ENCODE measurements around the gene CPSF7. TPM values are rescaled to one million over a fixed set of nuclear protein-coding genes. Genes with fewer than 3 reads are reported as not detected.

Gene CPSF7
- polyA plus RNA-seq, 1 experiment, result 36.2 TPM

DNA sequence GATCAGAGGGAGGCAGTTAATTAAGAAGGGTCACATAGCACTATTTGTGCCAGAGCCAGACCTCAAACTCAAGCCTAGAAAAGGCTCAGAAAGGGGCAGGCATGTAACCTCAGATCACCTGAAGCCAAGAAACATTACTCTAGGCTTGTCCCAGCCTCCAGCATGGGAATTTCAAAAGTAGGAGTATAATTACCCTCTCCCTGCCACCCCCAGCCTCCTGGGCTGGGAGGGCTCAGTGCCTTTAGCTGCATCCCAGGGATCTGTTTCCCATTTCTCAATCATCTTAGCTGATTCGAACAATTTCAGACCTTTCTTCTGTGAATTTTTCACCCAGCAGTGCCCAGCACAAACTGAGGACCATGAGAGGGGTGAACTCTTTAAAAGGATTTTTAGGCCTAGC, 45.7 kb upstream of the CPSF7 start:
- H3K4me3 ChIP-seq (ENCODE audit: low read depth, low read length), result no peak overlapping the region
- POLR2A ChIA-PET, result interaction anchor here (0.6 kb wide), 1 partner anchor 46 kb away, joined by 3 read pairs; no protein-coding TSS in a partner anchor
- TF ChIP-seq, protein P1, sequence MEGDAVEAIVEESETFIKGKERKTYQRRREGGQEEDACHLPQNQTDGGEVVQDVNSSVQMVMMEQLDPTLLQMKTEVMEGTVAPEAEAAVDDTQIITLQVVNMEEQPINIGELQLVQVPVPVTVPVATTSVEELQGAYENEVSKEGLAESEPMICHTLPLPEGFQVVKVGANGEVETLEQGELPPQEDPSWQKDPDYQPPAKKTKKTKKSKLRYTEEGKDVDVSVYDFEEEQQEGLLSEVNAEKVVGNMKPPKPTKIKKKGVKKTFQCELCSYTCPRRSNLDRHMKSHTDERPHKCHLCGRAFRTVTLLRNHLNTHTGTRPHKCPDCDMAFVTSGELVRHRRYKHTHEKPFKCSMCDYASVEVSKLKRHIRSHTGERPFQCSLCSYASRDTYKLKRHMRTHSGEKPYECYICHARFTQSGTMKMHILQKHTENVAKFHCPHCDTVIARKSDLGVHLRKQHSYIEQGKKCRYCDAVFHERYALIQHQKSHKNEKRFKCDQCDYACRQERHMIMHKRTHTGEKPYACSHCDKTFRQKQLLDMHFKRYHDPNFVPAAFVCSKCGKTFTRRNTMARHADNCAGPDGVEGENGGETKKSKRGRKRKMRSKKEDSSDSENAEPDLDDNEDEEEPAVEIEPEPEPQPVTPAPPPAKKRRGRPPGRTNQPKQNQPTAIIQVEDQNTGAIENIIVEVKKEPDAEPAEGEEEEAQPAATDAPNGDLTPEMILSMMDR (IDR thresholded peaks at IDR 0.05; ENCODE audit: insufficient read depth, low read depth, low read length), result no peak

DNA sequence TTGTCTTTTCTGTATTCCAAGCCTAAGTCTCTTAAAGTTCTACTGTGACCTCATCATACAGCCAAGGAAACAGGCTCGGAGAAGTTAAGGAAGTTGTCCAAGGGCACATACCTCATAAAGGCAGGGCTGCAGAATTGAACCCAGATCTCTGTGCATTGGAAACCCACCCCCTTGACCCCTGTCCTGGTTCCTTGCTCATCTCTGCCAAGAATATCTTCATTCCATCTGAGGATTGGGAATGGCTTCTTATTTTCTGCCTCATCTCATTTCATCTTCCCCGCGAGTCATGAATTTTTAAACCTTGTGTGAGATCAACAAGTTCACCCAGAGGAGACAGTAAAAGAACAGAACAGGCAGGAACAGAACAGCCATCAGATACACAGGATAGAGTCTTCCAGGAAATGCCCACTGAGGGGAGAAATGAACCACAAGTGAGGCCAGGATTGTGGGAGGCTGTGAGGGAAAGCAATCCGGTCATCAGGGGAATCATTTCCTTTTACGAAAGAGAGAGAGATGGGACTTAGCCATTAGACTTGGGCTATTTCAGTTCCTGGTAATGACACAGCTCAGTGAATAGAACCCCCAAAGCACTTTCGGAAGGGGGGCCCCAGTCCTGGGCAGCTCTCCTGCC, 44.4 kb upstream of the CPSF7 start:
- ChIA-PET POLR2A (no interaction called here), CTCF (interaction anchor here (0.9 to 6.1 kb wide), 5 partner anchors 28 to 162 kb away, joined by 3 to 156 read pairs (median 35); no protein-coding TSS in a partner anchor)
- TF ChIP-seq, protein P1 (IDR thresholded peaks at IDR 0.05; ENCODE audit: insufficient read depth, low read depth, low read length), result no peak
- H3K4me3 ChIP-seq (ENCODE audit: low read depth, low read length), result no peak overlapping the region
- H3K36me3 ChIP-seq (ENCODE audit: control insufficient read depth, insufficient read depth, low read length), result no peaks in the 10 kb centered on the region; the same call in none of the 2 replicates
- no peaks in the 10 kb centered on the region for H3K27me3 ChIP-seq (ENCODE audit: control insufficient read depth, insufficient read depth, low read length)
- DNase-seq (ENCODE audit: low read depth), result no peak

More for the DNA sequence above, 45.7 kb upstream of the CPSF7 start:
- CTCF ChIA-PET, result interaction anchor here (1.5 to 6.2 kb wide), 7 partner anchors 13 to 161 kb away, joined by 3 to 156 read pairs (median 35); no protein-coding TSS in a partner anchor
- Histone ChIP-seq H3K27me3 (ENCODE audit: control insufficient read depth, insufficient read depth, low read length) (no peaks in the 10 kb centered on the region), H3K36me3 (ENCODE audit: control insufficient read depth, insufficient read depth, low read length) (no peaks in the 10 kb centered on the region; the same call in none of the 2 replicates)
- DNase-seq (ENCODE audit: low read depth), result no peak

DNA sequence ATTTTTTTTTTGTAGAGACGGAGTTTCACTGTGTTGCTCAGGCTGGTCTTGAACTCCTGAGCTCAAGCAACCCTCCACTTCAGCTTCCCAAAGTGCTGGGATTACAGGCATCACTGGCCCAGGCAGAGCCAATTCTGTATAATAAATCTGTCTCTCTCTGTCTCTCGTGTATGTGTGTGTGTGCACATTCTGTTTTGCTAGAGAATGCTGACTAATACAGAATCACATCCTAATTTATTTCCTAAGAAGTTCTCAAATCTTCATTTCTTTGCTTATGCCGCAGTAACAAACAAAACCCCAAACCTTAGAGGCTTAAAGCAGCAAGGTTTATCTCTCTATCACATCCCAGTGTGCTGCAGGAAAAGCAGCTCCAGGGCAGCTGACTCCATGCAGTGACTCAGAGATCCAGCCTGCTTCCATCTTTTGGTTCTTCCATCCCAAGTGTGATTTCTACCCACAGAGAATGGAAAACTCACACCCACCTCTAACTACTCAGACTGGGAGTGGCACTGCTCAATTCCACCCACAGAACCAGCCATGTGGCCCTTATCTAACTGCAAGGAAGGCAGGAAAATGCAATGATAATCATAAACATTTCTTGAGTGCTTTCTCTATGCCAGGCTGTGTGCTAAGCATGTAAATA, 43.7 kb upstream of the CPSF7 start:
- Histone ChIP-seq H3K36me3 (ENCODE audit: control insufficient read depth, insufficient read depth, low read length) (no peaks in the 10 kb centered on the region; the same call in none of the 2 replicates), H3K4me3 (ENCODE audit: low read depth, low read length) (no peak overlapping the region), H3K27me3 (ENCODE audit: control insufficient read depth, insufficient read depth, low read length) (no peaks in the 10 kb centered on the region)
- TF ChIP-seq, protein P1 (IDR thresholded peaks at IDR 0.05; ENCODE audit: insufficient read depth, low read depth, low read length), result no peak
- POLR2A ChIA-PET, result no interaction called here
- DNase-seq (ENCODE audit: low read depth), result no peak
- CTCF ChIA-PET, result interaction anchor here (1.3 to 6.7 kb wide), 3 partner anchors 39 to 163 kb away, joined by 3 to 93 read pairs (median 37); no protein-coding TSS in a partner anchor

DNA sequence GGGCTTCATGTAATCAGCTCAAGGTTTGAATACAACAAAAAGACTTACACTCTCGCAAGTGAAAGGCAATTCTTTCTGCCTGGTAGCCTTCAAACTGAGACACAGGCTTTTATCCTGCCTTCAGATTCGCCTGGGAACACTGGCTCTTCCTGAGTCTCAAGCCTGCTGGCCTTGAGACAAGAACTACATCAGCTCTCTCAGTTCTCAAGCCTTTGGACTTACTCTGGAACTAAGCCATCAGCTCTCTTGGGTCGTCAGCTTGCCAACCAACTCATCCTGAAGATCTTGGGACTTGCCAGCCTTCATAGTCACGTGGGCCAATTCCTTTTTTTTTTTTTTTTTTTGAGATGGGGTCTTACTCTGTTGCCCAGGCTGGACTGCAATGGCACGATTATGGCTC, 43.1 kb upstream of the CPSF7 start:
- H3K4me3 ChIP-seq (ENCODE audit: low read depth, low read length), result no peak overlapping the region
- POLR2A ChIA-PET, result no interaction called here
- DNase-seq (ENCODE audit: low read depth), result no peak
- no peaks in the 10 kb centered on the region for H3K27me3 ChIP-seq (ENCODE audit: control insufficient read depth, insufficient read depth, low read length)
- CTCF ChIA-PET, result interaction anchor here (1.3 to 6.7 kb wide), 2 partner anchors 38 to 44 kb away, joined by 3 to 37 read pairs; no protein-coding TSS in a partner anchor
- TF ChIP-seq, protein P1 (IDR thresholded peaks at IDR 0.05; ENCODE audit: insufficient read depth, low read depth, low read length), result no peak
- H3K36me3 ChIP-seq (ENCODE audit: control insufficient read depth, insufficient read depth, low read length), result no peaks in the 10 kb centered on the region; the same call in none of the 2 replicates

DNA sequence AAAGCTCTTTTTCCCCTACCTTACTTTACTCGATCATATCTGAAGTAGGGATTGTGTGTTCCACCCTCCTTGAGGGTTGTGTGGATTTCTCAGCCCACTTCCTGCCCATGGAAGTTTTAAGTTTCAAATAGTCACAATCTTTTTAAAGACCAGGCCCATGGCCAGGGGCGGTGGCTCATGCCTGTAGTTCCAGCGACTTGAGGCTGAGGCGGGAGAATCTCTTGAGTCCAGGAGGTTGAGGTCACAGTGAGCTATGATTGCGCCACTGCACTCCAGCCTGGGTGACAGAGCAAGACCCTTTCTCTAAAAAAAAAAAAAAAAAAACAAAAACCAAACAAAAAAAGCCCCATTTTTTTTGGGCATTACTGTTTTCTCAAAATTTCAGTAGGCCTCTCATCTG, 42.5 kb upstream of the CPSF7 start:
- H3K27me3 ChIP-seq (ENCODE audit: control insufficient read depth, insufficient read depth, low read length), result no peaks in the 10 kb centered on the region
- TF ChIP-seq, protein P1 (IDR thresholded peaks at IDR 0.05; ENCODE audit: insufficient read depth, low read depth, low read length), result no peak
- ChIA-PET CTCF (interaction anchor here (0.7 to 6.7 kb wide), 4 partner anchors 26 to 166 kb away, joined by 3 to 37 read pairs (median 4); no protein-coding TSS in a partner anchor), POLR2A (no interaction called here)
- H3K36me3 ChIP-seq (ENCODE audit: control insufficient read depth, insufficient read depth, low read length), result no peaks in the 10 kb centered on the region; the same call in none of the 2 replicates
- DNase-seq (ENCODE audit: low read depth), result no peak
- H3K4me3 ChIP-seq (ENCODE audit: low read depth, low read length), result no peak overlapping the region
